ENCODE data around the gene MYOCD. TPM values are rescaled to one million over a fixed set of nuclear protein-coding genes. Genes with fewer than 3 reads are reported as not detected.

Gene MYOCD, protein sequence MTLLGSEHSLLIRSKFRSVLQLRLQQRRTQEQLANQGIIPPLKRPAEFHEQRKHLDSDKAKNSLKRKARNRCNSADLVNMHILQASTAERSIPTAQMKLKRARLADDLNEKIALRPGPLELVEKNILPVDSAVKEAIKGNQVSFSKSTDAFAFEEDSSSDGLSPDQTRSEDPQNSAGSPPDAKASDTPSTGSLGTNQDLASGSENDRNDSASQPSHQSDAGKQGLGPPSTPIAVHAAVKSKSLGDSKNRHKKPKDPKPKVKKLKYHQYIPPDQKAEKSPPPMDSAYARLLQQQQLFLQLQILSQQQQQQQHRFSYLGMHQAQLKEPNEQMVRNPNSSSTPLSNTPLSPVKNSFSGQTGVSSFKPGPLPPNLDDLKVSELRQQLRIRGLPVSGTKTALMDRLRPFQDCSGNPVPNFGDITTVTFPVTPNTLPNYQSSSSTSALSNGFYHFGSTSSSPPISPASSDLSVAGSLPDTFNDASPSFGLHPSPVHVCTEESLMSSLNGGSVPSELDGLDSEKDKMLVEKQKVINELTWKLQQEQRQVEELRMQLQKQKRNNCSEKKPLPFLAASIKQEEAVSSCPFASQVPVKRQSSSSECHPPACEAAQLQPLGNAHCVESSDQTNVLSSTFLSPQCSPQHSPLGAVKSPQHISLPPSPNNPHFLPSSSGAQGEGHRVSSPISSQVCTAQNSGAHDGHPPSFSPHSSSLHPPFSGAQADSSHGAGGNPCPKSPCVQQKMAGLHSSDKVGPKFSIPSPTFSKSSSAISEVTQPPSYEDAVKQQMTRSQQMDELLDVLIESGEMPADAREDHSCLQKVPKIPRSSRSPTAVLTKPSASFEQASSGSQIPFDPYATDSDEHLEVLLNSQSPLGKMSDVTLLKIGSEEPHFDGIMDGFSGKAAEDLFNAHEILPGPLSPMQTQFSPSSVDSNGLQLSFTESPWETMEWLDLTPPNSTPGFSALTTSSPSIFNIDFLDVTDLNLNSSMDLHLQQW
- total RNA-seq: 1 to 10 TPM in 1 of 6 experiments, under 1 TPM in 5; 0.07 to 2.4 (median 0.11) TPM
- long read RNA-seq: 0 reads

DNA sequence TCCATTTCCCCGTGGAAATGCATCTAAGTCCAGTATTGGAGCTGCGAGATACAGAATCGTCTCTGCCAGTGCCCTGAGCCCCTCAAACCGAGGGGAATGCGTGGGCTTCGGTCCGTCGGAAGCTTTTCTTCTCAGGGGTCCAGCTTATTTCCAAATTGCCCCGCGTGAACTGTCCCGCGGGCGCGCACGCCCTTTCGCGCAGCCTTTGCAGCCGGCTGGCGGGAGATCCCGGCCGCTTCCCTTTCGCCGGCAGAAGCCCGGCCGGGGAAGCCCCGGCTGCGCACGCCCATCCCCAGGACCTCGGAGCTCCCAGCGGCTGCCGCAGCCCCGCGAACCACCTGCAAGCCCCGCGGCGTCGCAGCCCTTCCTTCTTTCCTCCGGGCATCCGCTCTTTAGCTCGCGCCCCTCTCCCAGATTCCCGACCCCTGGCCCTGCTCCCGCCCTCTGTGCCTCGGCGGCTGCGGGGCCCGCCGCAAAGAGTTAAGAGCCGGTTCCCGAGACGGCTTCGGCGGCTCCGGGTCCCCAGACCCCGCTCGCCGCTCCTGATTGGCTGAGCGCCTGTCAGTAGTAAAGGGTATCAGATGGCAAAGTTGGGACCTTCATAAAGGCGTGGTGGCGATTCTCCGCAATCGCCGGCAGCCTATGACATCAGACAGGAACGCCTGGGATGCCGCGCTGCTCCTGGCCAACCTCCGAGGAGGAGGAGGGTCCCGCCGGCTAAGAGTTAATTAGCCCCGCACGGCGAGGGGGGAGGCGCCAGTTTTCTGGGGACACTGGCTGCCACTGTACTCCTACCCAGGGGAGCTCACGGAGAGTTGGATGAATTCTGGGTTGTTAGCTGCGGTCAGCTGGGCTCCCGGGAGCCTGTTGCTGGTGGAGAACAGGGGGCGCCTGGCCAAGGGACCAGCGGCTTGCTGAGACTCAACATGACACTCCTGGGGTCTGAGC lies at the start of gene MYOCD:
TSS of gene MYOCD (plus strand) at position 628 of the 948 bp plus-strand sequence. CDS start at position 927, 299 bp downstream.
- no peak within 1 kb of the TSS for H3K27ac ChIP-seq
- H3K4me3 ChIP-seq: peak within 1 kb of the TSS; percentile 7 to 36 (median 31)
- peaks cover 0 to 29% of the 10 kb centered on the region in 2 donors for H3K27me3 ChIP-seq
- no peaks in the 10 kb centered on the region for H3K36me3 ChIP-seq
- intact Hi-C loops (cut with DNase I): no loop called here
- WGBS (ENCODE audit: insufficient coverage, low coverage, low lambda C conversion rate, missing lambda C conversion rate): 2% methylated on average over 21 of the region's 78 CpGs
- TF ChIP-seq, protein P1, sequence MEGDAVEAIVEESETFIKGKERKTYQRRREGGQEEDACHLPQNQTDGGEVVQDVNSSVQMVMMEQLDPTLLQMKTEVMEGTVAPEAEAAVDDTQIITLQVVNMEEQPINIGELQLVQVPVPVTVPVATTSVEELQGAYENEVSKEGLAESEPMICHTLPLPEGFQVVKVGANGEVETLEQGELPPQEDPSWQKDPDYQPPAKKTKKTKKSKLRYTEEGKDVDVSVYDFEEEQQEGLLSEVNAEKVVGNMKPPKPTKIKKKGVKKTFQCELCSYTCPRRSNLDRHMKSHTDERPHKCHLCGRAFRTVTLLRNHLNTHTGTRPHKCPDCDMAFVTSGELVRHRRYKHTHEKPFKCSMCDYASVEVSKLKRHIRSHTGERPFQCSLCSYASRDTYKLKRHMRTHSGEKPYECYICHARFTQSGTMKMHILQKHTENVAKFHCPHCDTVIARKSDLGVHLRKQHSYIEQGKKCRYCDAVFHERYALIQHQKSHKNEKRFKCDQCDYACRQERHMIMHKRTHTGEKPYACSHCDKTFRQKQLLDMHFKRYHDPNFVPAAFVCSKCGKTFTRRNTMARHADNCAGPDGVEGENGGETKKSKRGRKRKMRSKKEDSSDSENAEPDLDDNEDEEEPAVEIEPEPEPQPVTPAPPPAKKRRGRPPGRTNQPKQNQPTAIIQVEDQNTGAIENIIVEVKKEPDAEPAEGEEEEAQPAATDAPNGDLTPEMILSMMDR (IDR thresholded peaks at IDR 0.05): no peak
- TF ChIP-seq POLR2A (IDR thresholded peaks at IDR 0.05): no peak
- no peaks in the 10 kb centered on the region for H3K9me3 ChIP-seq
- peaks cover 0 to 8% (median 0%) of the 10 kb centered on the region in 4 donors for H3K4me1 ChIP-seq
- ATAC-seq (peak in 2 of 4 donors; percentile 30 to 32), DNase-seq (peak in 2 of 3 donors; percentile 19 to 48)

DNA sequence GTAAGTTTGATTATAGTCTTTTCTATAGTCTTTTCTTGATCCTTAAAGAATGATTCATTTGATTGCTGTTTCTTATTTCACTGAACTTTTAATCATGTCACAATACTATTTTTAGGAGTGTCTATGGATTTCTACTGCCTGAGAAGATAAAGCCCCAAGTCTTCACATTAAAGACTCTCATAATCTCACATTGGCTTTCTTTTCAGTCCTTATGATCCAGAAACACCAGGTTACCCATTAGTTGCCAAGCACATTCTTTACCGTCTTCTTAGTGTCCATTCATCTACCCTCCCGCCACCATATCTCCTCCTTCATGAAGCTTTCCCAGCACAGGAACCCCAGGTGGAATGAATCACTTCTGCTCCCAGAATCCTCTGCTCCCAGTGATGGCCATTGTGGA lies 49.5 kb upstream of the MYOCD start:
- H3K4me1 ChIP-seq: no peaks in the 10 kb centered on the region
- no peak overlapping the region for H3K4me3 ChIP-seq
- intact Hi-C loops (cut with DNase I): no loop called here
- H3K27me3 ChIP-seq: no peaks in the 10 kb centered on the region
- no peak for ATAC-seq
- DNase-seq: no peak
- no peaks in the 10 kb centered on the region for H3K36me3 ChIP-seq
- TF ChIP-seq POLR2A (IDR thresholded peaks at IDR 0.05): no peak
- TF ChIP-seq, protein P1 (IDR thresholded peaks at IDR 0.05): no peak
- no peaks in the 10 kb centered on the region for H3K9me3 ChIP-seq
- no peak overlapping the region for H3K27ac ChIP-seq
- WGBS (ENCODE audit: insufficient coverage, low coverage, low lambda C conversion rate, missing lambda C conversion rate): 86% methylated on average over 2 of the region's 2 CpGs

DNA sequence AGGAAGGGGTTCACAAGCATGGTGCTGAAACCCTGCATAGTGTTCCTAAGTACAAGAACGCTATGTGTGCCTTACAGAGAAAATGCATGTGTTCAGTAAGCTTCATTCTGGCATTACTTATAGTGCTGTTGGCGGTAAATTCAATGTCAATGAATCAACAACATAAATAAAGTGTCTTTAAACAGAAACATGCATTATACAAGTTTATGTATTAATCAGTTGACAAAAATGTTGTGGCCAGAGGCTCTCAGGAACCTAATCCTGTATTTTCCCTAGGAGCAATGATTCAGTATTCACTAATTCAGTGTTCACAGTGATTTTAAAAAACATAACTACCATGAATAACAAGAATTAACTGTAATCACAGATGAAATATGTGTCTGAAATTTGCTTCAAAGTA lies 47.1 kb upstream of the MYOCD start:
- Histone ChIP-seq H3K4me3 (no peak overlapping the region), H3K9me3 (no peaks in the 10 kb centered on the region), H3K4me1 (no peaks in the 10 kb centered on the region), H3K27me3 (no peaks in the 10 kb centered on the region), H3K36me3 (no peaks in the 10 kb centered on the region), H3K27ac (no peak overlapping the region)
- TF ChIP-seq, protein P1 (IDR thresholded peaks at IDR 0.05): no peak
- TF ChIP-seq POLR2A (IDR thresholded peaks at IDR 0.05): no peak
- WGBS (ENCODE audit: insufficient coverage, low coverage, low lambda C conversion rate, missing lambda C conversion rate): 67% methylated on average over 2 of the region's 2 CpGs
- no peak for ATAC-seq
- no peak for DNase-seq
- intact Hi-C loops (cut with DNase I): no loop called here

Measured in right lobe of liver (tissue), 6 donors.